ENCODE measurements around the gene DRAXIN.

DRAXIN gene

GRCh38 chr1:11738783-11739182, 47.3 kb downstream of the DRAXIN start:
- no peak for DNase-seq

GRCh38 chr1:11740258-11741192, 49.0 kb downstream of the DRAXIN start:
- DNase-seq: no peak

GRCh38 chr1:11741482-11741881, 50.0 kb downstream of the DRAXIN start:
- no peak for DNase-seq

GRCh38 chr1:11741919-11742558, 50.5 kb downstream of the DRAXIN start:
- DNase-seq: no peak

GRCh38 chr1:11744287-11744686, 52.8 kb downstream of the DRAXIN start:
- DNase-seq: no peak

GRCh38 chr1:11746092-11746491, 54.6 kb downstream of the DRAXIN start:
- DNase-seq: no peak

- DNase-seq: no peak
Measured at GRCh38 chr1:11746795-11747487, 55.4 kb downstream of the DRAXIN start.

- DNase-seq: no peak
Measured at GRCh38 chr1:11748294-11749202, 57.0 kb downstream of the DRAXIN start.

- DNase-seq: no peak
Measured at GRCh38 chr1:11749203-11749689, 57.7 kb downstream of the DRAXIN start.

GRCh38 chr1:11749996-11750395, 58.5 kb downstream of the DRAXIN start:
- no peak for DNase-seq

GRCh38 chr1:11751087-11751486, 59.6 kb downstream of the DRAXIN start:
- no peak for DNase-seq

GRCh38 chr1:11752359-11753088, 61.0 kb downstream of the DRAXIN start:
- DNase-seq: peak; percentile 57

- DNase-seq: no peak
Measured at GRCh38 chr1:11753555-11754208, 62.2 kb downstream of the DRAXIN start.

GRCh38 chr1:11757047-11757446, 65.5 kb downstream of the DRAXIN start:
- DNase-seq: no peak

GRCh38 chr1:11759791-11760190, 68.3 kb downstream of the DRAXIN start:
- no peak for DNase-seq

- DNase-seq: no peak
Measured at GRCh38 chr1:11761285-11761684, 69.8 kb downstream of the DRAXIN start.

GRCh38 chr1:11761988-11762406, 70.5 kb downstream of the DRAXIN start, which contains the start of gene C1orf167:
C1orf167 (plus strand) TSS chr1:11762193; CDS start chr1:11764401, 2,208 bp downstream.
- peak; percentile 32 for DNase-seq

- DNase-seq: no peak
Measured at GRCh38 chr1:11764115-11764514, 72.6 kb downstream of the DRAXIN start.

GRCh38 chr1:11764519-11764918, 73.0 kb downstream of the DRAXIN start:
- DNase-seq: no peak

- DNase-seq: no peak
Measured at GRCh38 chr1:11765661-11766428, 74.3 kb downstream of the DRAXIN start.
